Transverse colon (tissue), 4 donors: ENCODE results near the gene PRSS53. TPM values are rescaled to one million over a fixed set of nuclear protein-coding genes. Genes with fewer than 3 reads are reported as not detected.

Experiments used
- DNase-seq: peaks from one replicate; pipeline ENCODE4 v3.0.0-alpha.2; 2019
- H3K27ac ChIP-seq, 4 donors: fragments of 200-600 bp; sonication (generic); 2 replicates each; pipeline ENCODE4 v1.5.1; 2016 to 2018; ENCODE audit warnings: inconsistent platforms in 4 of 4
- H3K27me3 ChIP-seq: fragments of 200-600 bp; sonication (generic); 2 replicates; pipeline ENCODE4 v1.5.1; 2017; ENCODE audit warnings: inconsistent platforms
- H3K36me3 ChIP-seq, 4 donors: fragments of 200-600 bp; sonication (generic); 2 replicates each; pipeline ENCODE4 v1.5.1; 2017 to 2019; ENCODE audit warnings: inconsistent platforms in 4 of 4
- H3K4me1 ChIP-seq, 4 donors: fragments of 200-600 bp; sonication (generic); 2 replicates each; pipeline ENCODE4 v1.5.1; 2017 to 2020; ENCODE audit warnings: inconsistent platforms in 4 of 4
- H3K4me3 ChIP-seq, 4 donors: fragments of 200-600 bp; sonication (generic); 1 replicate in 1 of 4; 2 replicates in 3 of 4; pipeline versions ENCODE4 v1.5.1 to v1.6.1; 2017 to 2019; ENCODE audit warnings: inconsistent platforms in 4 of 4
- H3K9me3 ChIP-seq, 2 donors: fragments of 200-600 bp; sonication (generic); 2 replicates each; pipeline ENCODE4 v1.5.1; 2017 to 2019; ENCODE audit warnings: inconsistent platforms in 2 of 2
- CTCF ChIP-seq, 5 experiments: fragments of 200-600 bp in 3 of 5; fragments of 450-650 bp in 2 of 5; sonication (generic) in 3 of 5; IDR thresholded peaks; 1 replicate in 2 of 5; 2 replicates in 3 of 5; pipeline ENCODE4 v1.5.1; 2016 to 2017; ENCODE audit warnings: antibody characterized with exemption in 5 of 5, inconsistent platforms in 3 of 5, mild to moderate bottlenecking in 2 of 5, moderate library complexity in 1 of 5
- EP300 ChIP-seq: sonication (generic); formaldehyde crosslinking; IDR thresholded peaks from one replicate; pipeline ENCODE4 v1.6.1; 2017; ENCODE audit warnings: antibody characterized with exemption, low read depth
- POLR2A ChIP-seq: fragments of 450-650 bp; IDR thresholded peaks from one replicate; pipeline ENCODE4 v1.6.1; 2016; ENCODE audit warnings: antibody characterized with exemption, mild to moderate bottlenecking, moderate library complexity
- POLR2AphosphoS5 ChIP-seq, 3 donors: sonication (generic); formaldehyde crosslinking; IDR thresholded peaks; one replicate each; pipeline ENCODE4 v1.6.1; 2016; ENCODE audit warnings: antibody characterized with exemption in 3 of 3
- WGBS, 2 donors: methylation state at CpG; one replicate each; pipeline ENCODE4 v1.1.5; 2018; ENCODE audit warnings: low coverage in 1 of 2; 5-methylcytosine and 5-hydroxymethylcytosine counted together
- in situ Hi-C, 4 donors: fragments of 200-750 bp; cut with MboI; loops; one replicate each; pipeline versions ENCODE4 v1.15.0 to v1.15.1; 2017; ENCODE audit warnings: low sequenced_read_pairs in 3 of 4, low pct_ligation_motif_present in 1 of 4, low pct_unique_long_range_greater_than_20kb in 1 of 4
- intact Hi-C: fragments of 100-400 bp; cut with DNase I; formaldehyde crosslinking; loops from one replicate; pipeline ENCODE4 v1.15.1; 2023; ENCODE audit warnings: low total_unique reads
- total RNA-seq, 4 donors: library from RNA; depleted of rRNA; stranded (reverse); fragments of >200 nt; gene quantifications; one replicate each; pipeline ENCODE4 v1.1.0, GENCODE V29; 2016

PRSS53 gene
- total RNA-seq, 4 donors from 2014 or later = 1.1 to 5.2 (median 3.1) TPM

GRCh38 chr16:31082368-31083045, 6.2 kb downstream of the PRSS53 start:
- H3K27me3 ChIP-seq = no peaks in the 10 kb centered on the region
- no peaks in the 10 kb centered on the region for H3K4me1 ChIP-seq
- H3K4me3 ChIP-seq = no peak overlapping the region
- DNase-seq = no peak
- H3K9me3 ChIP-seq = no peaks in the 10 kb centered on the region
- peaks cover 0 to 34% (median 16%) of the 10 kb centered on the region in 4 donors for H3K36me3 ChIP-seq
- in situ Hi-C loops (no loop called here), intact Hi-C loops (no loop called here)
- WGBS, 2 donors = 75 to 100% methylated on average over 2 to 14 of the region's 14 CpGs
- no peak for TF ChIP-seq CTCF (IDR thresholded peaks at IDR 0.05)
- TF ChIP-seq EP300 = no peak
- TF ChIP-seq POLR2AphosphoS5 (IDR thresholded peaks at IDR 0.05) = no peak
- no peak for TF ChIP-seq POLR2A
- H3K27ac ChIP-seq = no peak overlapping the region

GRCh38 chr16:31081428-31082351, 7.1 kb downstream of the PRSS53 start:
- in situ Hi-C loops (no loop called here), intact Hi-C loops (no loop called here)
- no peaks in the 10 kb centered on the region for H3K27me3 ChIP-seq
- no peak for DNase-seq
- 82 to 100% methylated on average over 1 to 26 of the region's 26 CpGs for WGBS, 2 donors
- H3K36me3 ChIP-seq = peaks cover 0 to 42% (median 16%) of the 10 kb centered on the region in 4 donors
- H3K9me3 ChIP-seq = no peaks in the 10 kb centered on the region
- no peak for TF ChIP-seq POLR2A
- no peak overlapping the region for H3K27ac ChIP-seq
- no peaks in the 10 kb centered on the region for H3K4me1 ChIP-seq
- H3K4me3 ChIP-seq = no peak overlapping the region

GRCh38 chr16:31080756-31081419, 7.9 kb downstream of the PRSS53 start:
- TF ChIP-seq EP300 (no peak), CTCF (IDR thresholded peaks at IDR 0.05) (no peak), POLR2A (no peak), POLR2AphosphoS5 (IDR thresholded peaks at IDR 0.05) (no peak)
- Histone ChIP-seq H3K9me3 (no peaks in the 10 kb centered on the region), H3K36me3 (peaks cover 0 to 46% (median 16%) of the 10 kb centered on the region in 4 donors), H3K4me1 (no peaks in the 10 kb centered on the region), H3K4me3 (no peak overlapping the region), H3K27ac (no peak overlapping the region), H3K27me3 (no peaks in the 10 kb centered on the region)
- 89% methylated on average over 13 of the region's 13 CpGs; no CpG with 5 or more reads in 1 of the 2 donors for WGBS, 2 donors
- intact Hi-C loops (no loop called here), in situ Hi-C loops (no loop called here)
- DNase-seq = no peak

GRCh38 chr16:31080035-31080629, 8.6 kb downstream of the PRSS53 start:
- Histone ChIP-seq H3K4me3 (no peak overlapping the region), H3K36me3 (peaks cover 0 to 46% (median 16%) of the 10 kb centered on the region in 4 donors), H3K9me3 (no peaks in the 10 kb centered on the region), H3K4me1 (peaks cover 3 to 6% (median 5%) of the 10 kb centered on the region in 4 donors), H3K27me3 (no peaks in the 10 kb centered on the region), H3K27ac (no peak overlapping the region)
- in situ Hi-C loops (no loop called here), intact Hi-C loops (no loop called here)
- DNase-seq = no peak
- WGBS, 2 donors = 95 to 100% methylated on average over 5 to 40 of the region's 40 CpGs
- no peak for TF ChIP-seq EP300
- TF ChIP-seq CTCF (IDR thresholded peaks at IDR 0.05) = no peak
- no peak for TF ChIP-seq POLR2A
- TF ChIP-seq POLR2AphosphoS5 (IDR thresholded peaks at IDR 0.05) = no peak
